Naive thymus-derived CD8-positive, alpha-beta T cell (primary cell): ENCODE data around the gene GPC1. TPM values are rescaled to one million over a fixed set of nuclear protein-coding genes. Genes with fewer than 3 reads are reported as not detected.

Experiments
- ATAC-seq, 2 donors: fragments of 150-1000 bp; cut with Tn5 transposase in 1 of 2; sonication (Bioruptor Pico), chemical (Tn5 transposase) in 1 of 2; 1 replicate in 1 of 2; 2 replicates in 1 of 2; pipeline ENCODE4 v1.10.0; 2021; ENCODE audit warnings: mild to moderate bottlenecking in 2 of 2, moderate library complexity in 2 of 2
- POLR2A ChIA-PET: fragments of 350-600 bp; sonication (Branson Sonifier 250); formaldehyde crosslinking; loops from one replicate; lab custom pipeline; 2021; ENCODE audit warnings: antibody characterized with exemption; lab: Charles Lee
- DNase-seq, 10 donors: peaks; one replicate each; pipeline versions ENCODE4 v3.0.0 to v3.0.0-alpha.2; 2020 to 2022
- H3K27ac Mint-ChIP-seq, 10 donors: one replicate each; pipeline ENCODE4 v1.8.0; 2020 to 2022; ENCODE audit warnings: mild to moderate bottlenecking in 10 of 10, mixed read lengths in 10 of 10, moderate library complexity in 4 of 10, inconsistent platforms in 1 of 10
- H3K27me3 Mint-ChIP-seq, 5 donors: one replicate each; pipeline ENCODE4 v1.8.0; 2021 to 2022; ENCODE audit warnings: mixed read lengths in 5 of 5
- H3K36me3 Mint-ChIP-seq, 3 donors: one replicate each; pipeline ENCODE4 v1.8.0; 2020 to 2022; ENCODE audit warnings: mixed read lengths in 3 of 3, mild to moderate bottlenecking in 2 of 3, inconsistent platforms in 1 of 3
- H3K4me1 Mint-ChIP-seq, 4 donors: one replicate each; pipeline ENCODE4 v1.8.0; 2021 to 2022; ENCODE audit warnings: mixed read lengths in 4 of 4
- H3K4me3 Mint-ChIP-seq, 10 donors: one replicate each; pipeline ENCODE4 v1.8.0; 2020 to 2022; ENCODE audit warnings: mild to moderate bottlenecking in 10 of 10, mixed read lengths in 10 of 10, moderate library complexity in 6 of 10, inconsistent platforms in 1 of 10
- H3K9me3 Mint-ChIP-seq, 9 donors: one replicate each; pipeline ENCODE4 v1.8.0; 2020 to 2022; ENCODE audit warnings: mixed read lengths in 9 of 9, mild to moderate bottlenecking in 3 of 9, inconsistent platforms in 1 of 9, moderate library complexity in 1 of 9
- polyA plus RNA-seq, 3 donors: library from polyadenylated mRNA; unstranded; fragments of 300-500 nt; fragmentation: Illumina TruSeq; gene quantifications; one replicate each; pipeline ENCODE4 v1.2.3, GENCODE V29; 2021
- total RNA-seq, 8 experiments: library from RNA in 2 of 8; stranded (reverse) in 2 of 8; gene quantifications; one replicate each; pipeline ENCODE4 v1.2.3 and lab custom pipeline; 2021 to 2026

The GPC1 gene
- total and polyA plus RNA-seq, 5 experiments from 2014 or later: 0.09 to 1.2 (median 0.49) TPM

- H3K27me3 Mint-ChIP-seq: no peaks in the 10 kb centered on the region
- POLR2A ChIA-PET: no interaction called here
- no peak overlapping the region for H3K27ac Mint-ChIP-seq
- peaks cover 0 to 4% (median 1%) of the 10 kb centered on the region in 4 donors for H3K4me1 Mint-ChIP-seq
- DNase-seq (no peak), ATAC-seq (no peak)
- H3K9me3 Mint-ChIP-seq: peaks cover 0 to 6% (median 0%) of the 10 kb centered on the region in 9 donors
- H3K4me3 Mint-ChIP-seq: no peak overlapping the region
- H3K36me3 Mint-ChIP-seq: peaks cover 0 to 15% (median 7%) of the 10 kb centered on the region in 3 donors
These were observed 31.7 kb downstream of the GPC1 start for GRCh38 chr2:240467149-240467642.

- ATAC-seq (no peak), DNase-seq (no peak)
- peaks cover 0 to 19% (median 7%) of the 10 kb centered on the region in 3 donors for H3K36me3 Mint-ChIP-seq
- H3K4me3 Mint-ChIP-seq: no peak overlapping the region
- H3K9me3 Mint-ChIP-seq: peaks cover 0 to 9% (median 0%) of the 10 kb centered on the region in 9 donors
- POLR2A ChIA-PET: no interaction called here
- no peaks in the 10 kb centered on the region for H3K27me3 Mint-ChIP-seq
- H3K4me1 Mint-ChIP-seq: peaks cover 0 to 3% (median under 1%) of the 10 kb centered on the region in 4 donors
- H3K27ac Mint-ChIP-seq: no peak overlapping the region
These were observed 32.3 kb downstream of the GPC1 start for GRCh38 chr2:240467659-240468302.

- peaks cover 6 to 25% (median 7%) of the 10 kb centered on the region in 3 donors for H3K36me3 Mint-ChIP-seq
- H3K4me1 Mint-ChIP-seq: peaks cover 0 to 3% (median under 1%) of the 10 kb centered on the region in 4 donors
- H3K27ac Mint-ChIP-seq: no peak overlapping the region
- no peak for ATAC-seq
- POLR2A ChIA-PET: no interaction called here
- peaks cover 0 to 17% (median 6%) of the 10 kb centered on the region in 9 donors for H3K9me3 Mint-ChIP-seq
- no peak overlapping the region for H3K4me3 Mint-ChIP-seq
- H3K27me3 Mint-ChIP-seq: no peaks in the 10 kb centered on the region
- DNase-seq: no peak
These were observed 33.1 kb downstream of the GPC1 start for GRCh38 chr2:240468303-240469238.

- no peak overlapping the region for H3K4me3 Mint-ChIP-seq
- no peak for ATAC-seq
- H3K4me1 Mint-ChIP-seq: peaks cover 0 to 3% (median under 1%) of the 10 kb centered on the region in 4 donors
- peaks cover 0 to 23% (median 9%) of the 10 kb centered on the region in 9 donors for H3K9me3 Mint-ChIP-seq
- POLR2A ChIA-PET: no interaction called here
- peaks cover 9 to 28% (median 9%) of the 10 kb centered on the region in 3 donors for H3K36me3 Mint-ChIP-seq
- no peaks in the 10 kb centered on the region for H3K27me3 Mint-ChIP-seq
- peak overlapping the region in 1 of 10 donors; percentile 78 for H3K27ac Mint-ChIP-seq
- no peak for DNase-seq
These were observed 33.8 kb downstream of the GPC1 start for GRCh38 chr2:240469239-240469636.

- Mint-ChIP-seq H3K4me3 (no peak overlapping the region), H3K27me3 (no peaks in the 10 kb centered on the region), H3K4me1 (peaks cover 0 to 3% (median under 1%) of the 10 kb centered on the region in 4 donors), H3K27ac (peak overlapping the region in 1 of 10 donors; percentile 78), H3K36me3 (peaks cover 9 to 32% (median 9%) of the 10 kb centered on the region in 3 donors), H3K9me3 (peaks cover 0 to 29% (median 13%) of the 10 kb centered on the region in 9 donors)
- ATAC-seq (no peak), DNase-seq (no peak)
- POLR2A ChIA-PET: no interaction called here
These were observed 34.3 kb downstream of the GPC1 start for GRCh38 chr2:240469740-240470139.

GRCh38 chr2:240472078-240472790, 36.8 kb downstream of the GPC1 start:
- POLR2A ChIA-PET: no interaction called here
- Mint-ChIP-seq H3K4me3 (no peak overlapping the region), H3K4me1 (peaks cover 0 to 3% (median under 1%) of the 10 kb centered on the region in 4 donors), H3K9me3 (peaks cover 0 to 36% (median 16%) of the 10 kb centered on the region in 9 donors), H3K27me3 (no peaks in the 10 kb centered on the region), H3K36me3 (peaks cover 14 to 41% (median 16%) of the 10 kb centered on the region in 3 donors), H3K27ac (no peak overlapping the region)
- DNase-seq: no peak
- no peak for ATAC-seq

GRCh38 chr2:240473211-240473610, 37.7 kb downstream of the GPC1 start:
- no peak overlapping the region for H3K4me3 Mint-ChIP-seq
- peaks cover 0 to 36% (median 16%) of the 10 kb centered on the region in 9 donors for H3K9me3 Mint-ChIP-seq
- H3K27me3 Mint-ChIP-seq: no peaks in the 10 kb centered on the region
- DNase-seq: no peak
- peaks cover 0 to 3% (median under 1%) of the 10 kb centered on the region in 4 donors for H3K4me1 Mint-ChIP-seq
- POLR2A ChIA-PET: interaction anchor here (0.8 kb wide), 1 partner anchor 455 kb away, joined by 4 read pairs; no protein-coding TSS in a partner anchor
- no peak for ATAC-seq
- no peak overlapping the region for H3K27ac Mint-ChIP-seq
- H3K36me3 Mint-ChIP-seq: peaks cover 14 to 41% (median 16%) of the 10 kb centered on the region in 3 donors

- Mint-ChIP-seq H3K27ac (no peak overlapping the region), H3K4me1 (peaks cover 0 to 3% (median 0%) of the 10 kb centered on the region in 4 donors), H3K9me3 (peaks cover 0 to 32% (median 16%) of the 10 kb centered on the region in 9 donors), H3K4me3 (no peak overlapping the region), H3K27me3 (no peaks in the 10 kb centered on the region), H3K36me3 (peaks cover 9 to 24% (median 16%) of the 10 kb centered on the region in 3 donors)
- no peak for ATAC-seq
- DNase-seq: no peak
- POLR2A ChIA-PET: no interaction called here
These were observed 42.5 kb downstream of the GPC1 start for GRCh38 chr2:240477916-240478315.

GRCh38 chr2:240478346-240479110, 43.1 kb downstream of the GPC1 start:
- ATAC-seq (no peak), DNase-seq (no peak)
- Mint-ChIP-seq H3K4me1 (peaks cover 0 to 3% (median 0%) of the 10 kb centered on the region in 4 donors), H3K27me3 (no peaks in the 10 kb centered on the region), H3K27ac (peak overlapping the region in 2 of 10 donors; percentile 4 to 46), H3K9me3 (peaks cover 0 to 26% (median 11%) of the 10 kb centered on the region in 9 donors), H3K36me3 (peaks cover 9 to 19% (median 10%) of the 10 kb centered on the region in 3 donors), H3K4me3 (no peak overlapping the region)
- POLR2A ChIA-PET: no interaction called here

- no peak overlapping the region for H3K4me3 Mint-ChIP-seq
- POLR2A ChIA-PET: no interaction called here
- DNase-seq (peak in 1 of 10 donors; percentile 15), ATAC-seq (no peak)
- no peaks in the 10 kb centered on the region for H3K27me3 Mint-ChIP-seq
- H3K36me3 Mint-ChIP-seq: peaks cover 7 to 20% (median 7%) of the 10 kb centered on the region in 3 donors
- H3K27ac Mint-ChIP-seq: peak overlapping the region in 1 of 10 donors; percentile 4
- H3K4me1 Mint-ChIP-seq: peaks cover 0 to 3% (median 0%) of the 10 kb centered on the region in 4 donors
- H3K9me3 Mint-ChIP-seq: peaks cover 0 to 24% (median 8%) of the 10 kb centered on the region in 9 donors
These were observed 43.6 kb downstream of the GPC1 start for GRCh38 chr2:240479111-240479501.

GRCh38 chr2:240480834-240481623, 45.6 kb downstream of the GPC1 start:
- Mint-ChIP-seq H3K4me3 (no peak overlapping the region), H3K27ac (no peak overlapping the region), H3K9me3 (peaks cover 0 to 26% (median 3%) of the 10 kb centered on the region in 9 donors), H3K27me3 (no peaks in the 10 kb centered on the region), H3K4me1 (peaks cover 0 to 3% (median 0%) of the 10 kb centered on the region in 4 donors), H3K36me3 (peaks cover 3 to 13% (median 5%) of the 10 kb centered on the region in 3 donors)
- DNase-seq: no peak
- POLR2A ChIA-PET: no interaction called here
- ATAC-seq: no peak
